SK-N-MC (cell line): ENCODE results near the gene GALNT14.

Experiments
- DNase-seq: peaks from one replicate; pipeline ENCODE4 v3.0.0-alpha.2; 2011; ENCODE audit warnings: low read depth, low spot score
- H3K27ac ChIP-seq: fragments of 200-600 bp; sonication (generic); 2 replicates; pipeline ENCODE4 v1.5.1; 2016; ENCODE audit warnings: mixed run types
- H3K36me3 ChIP-seq: fragments of 200-600 bp; sonication (generic); 2 replicates; pipeline ENCODE4 v1.6.1; 2017; ENCODE audit warnings: antibody characterized with exemption, low read length, mixed read lengths; ENCODE audit not compliant: insufficient read depth
- H3K4me3 ChIP-seq: fragments of 200-600 bp; sonication (generic); 2 replicates; pipeline ENCODE4 v1.5.1; 2016
- H3K9ac ChIP-seq: fragments of 200-600 bp; sonication (generic); 2 replicates; pipeline ENCODE4 v1.8.0; 2017; ENCODE audit warnings: mixed run types, mixed read lengths; ENCODE audit not compliant: insufficient read length
- H3K9me3 ChIP-seq: fragments of 200-600 bp; sonication (generic); 2 replicates; pipeline ENCODE4 v1.6.1; 2017; ENCODE audit warnings: low read depth, mild to moderate bottlenecking, antibody characterized with exemption, low read length, moderate library complexity, mixed read lengths
- EZH2 ChIP-seq: fragments of 200-600 bp; sonication (generic); IDR thresholded peaks from one replicate; pipeline ENCODE4 v1.6.1; 2017; ENCODE audit warnings: antibody characterized with exemption
- FOXP2 ChIP-seq: optimal IDR thresholded peaks from 2 replicates; pipeline ENCODE3; 2011; ENCODE audit warnings: mild to moderate bottlenecking, moderate library complexity; ENCODE audit not compliant: insufficient read depth; ENCODE audit errors: extremely low read length, control extremely low read depth
- POLR2AphosphoS5 ChIP-seq: IDR thresholded peaks from 2 replicates; pipeline ENCODE4 v1.6.1; 2012; ENCODE audit warnings: mild to moderate bottlenecking, low read depth, low read length, borderline replicate concordance

The GALNT14 gene

DNA sequence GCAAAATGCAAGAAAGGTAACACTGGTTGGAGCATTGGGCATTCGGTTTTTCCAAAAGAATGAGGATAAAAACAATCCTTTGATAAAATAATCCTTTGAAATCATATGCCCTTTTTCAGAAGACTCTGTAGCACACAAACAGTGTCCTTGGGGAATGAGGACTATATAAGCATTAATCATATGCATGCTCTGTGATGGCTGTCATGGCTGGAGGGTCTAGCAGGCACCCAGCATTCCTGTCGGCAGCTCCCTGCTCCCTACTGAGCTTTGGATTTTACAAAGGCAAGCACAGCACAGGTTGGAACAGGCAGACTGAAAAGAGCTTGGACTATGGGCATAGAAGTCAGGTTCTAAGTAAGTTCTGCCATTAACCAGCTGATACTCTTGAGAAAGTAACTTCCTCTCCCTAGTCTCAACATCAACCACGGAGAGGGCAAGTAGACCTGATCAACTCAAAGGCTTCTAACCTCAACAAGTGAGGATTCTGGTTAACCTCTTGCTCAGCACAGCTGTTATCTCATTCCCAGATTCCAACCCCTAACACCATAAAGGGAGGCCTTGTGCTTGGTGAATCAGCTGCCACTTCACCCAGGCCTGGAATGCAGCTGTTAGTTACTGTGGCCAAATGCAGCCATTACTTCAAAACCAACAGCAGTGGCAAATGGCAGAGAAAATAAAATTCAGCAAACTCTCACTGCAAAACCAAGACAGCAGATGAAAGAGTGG is 29.5 kb downstream of the GALNT14 start:
- TF ChIP-seq EZH2 (no peak), FOXP2 (no peak), POLR2AphosphoS5 (no peak)
- Histone ChIP-seq H3K9ac (no peak overlapping the region), H3K9me3 (no peaks in the 10 kb centered on the region), H3K27ac (no peak overlapping the region), H3K4me3 (no peak overlapping the region), H3K36me3 (no peaks in the 10 kb centered on the region)
- no peak for DNase-seq

DNA sequence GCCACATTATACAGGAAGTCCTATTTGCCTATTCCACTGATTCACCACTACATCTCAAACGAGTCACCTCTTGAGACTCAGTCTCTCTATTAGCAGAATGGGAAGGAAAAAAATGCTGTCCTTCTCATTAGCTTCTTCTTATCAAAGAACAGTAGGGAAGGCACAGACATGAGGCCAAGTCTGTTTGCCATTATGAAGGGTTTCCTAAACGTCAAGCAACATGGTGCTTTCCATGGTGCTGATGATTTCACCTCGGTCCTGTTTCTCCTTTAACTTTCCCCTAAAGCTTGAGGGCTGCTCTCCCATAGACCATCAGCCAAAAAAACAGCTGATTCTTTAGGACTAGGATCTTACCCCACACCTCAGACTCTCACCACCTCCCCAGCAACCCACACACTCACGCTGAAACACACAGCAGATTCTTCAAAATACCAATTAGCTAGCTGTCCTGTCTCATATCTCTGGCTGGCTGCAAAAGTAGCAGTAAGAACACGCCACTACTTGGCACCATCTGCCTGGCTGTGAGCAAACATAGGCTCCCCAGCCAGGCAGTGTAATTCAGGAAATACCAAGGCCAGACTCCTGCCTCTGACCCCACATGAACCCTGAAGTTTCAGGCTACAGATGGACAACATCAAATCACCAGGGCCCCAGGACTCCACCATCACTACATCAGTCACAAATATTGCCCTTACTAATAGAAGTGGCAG is 30.5 kb downstream of the GALNT14 start:
- Histone ChIP-seq H3K4me3 (no peak overlapping the region), H3K9ac (no peak overlapping the region), H3K27ac (no peak overlapping the region), H3K36me3 (no peaks in the 10 kb centered on the region), H3K9me3 (no peaks in the 10 kb centered on the region)
- no peak for DNase-seq
- TF ChIP-seq POLR2AphosphoS5, result no peak

DNA sequence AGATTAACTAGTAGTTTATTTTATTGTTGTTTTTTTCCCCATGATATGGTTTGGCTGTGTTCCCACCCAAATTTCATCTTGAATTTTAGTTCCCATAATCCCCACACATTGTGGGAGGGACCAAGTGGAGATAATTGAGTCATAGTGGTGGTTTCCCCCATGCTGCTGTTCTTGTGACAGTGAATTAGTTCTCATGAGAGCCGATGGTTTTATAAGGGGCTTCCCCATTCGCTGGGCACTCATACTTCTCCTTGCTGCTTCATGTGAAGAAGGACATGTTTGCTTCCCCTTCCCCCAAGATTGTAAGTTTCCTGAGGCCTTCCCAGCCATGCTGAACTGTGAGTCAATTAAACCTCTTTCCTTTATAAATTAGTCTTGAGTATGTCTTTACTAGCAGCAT is 36.5 kb downstream of the GALNT14 start:
- H3K36me3 ChIP-seq, result no peaks in the 10 kb centered on the region
- no peak overlapping the region for H3K4me3 ChIP-seq
- H3K9ac ChIP-seq, result no peak overlapping the region
- H3K9me3 ChIP-seq, result no peaks in the 10 kb centered on the region
- no peak for TF ChIP-seq POLR2AphosphoS5
- TF ChIP-seq EZH2, result no peak
- no peak for TF ChIP-seq FOXP2
- H3K27ac ChIP-seq, result no peak overlapping the region
- no peak for DNase-seq

DNA sequence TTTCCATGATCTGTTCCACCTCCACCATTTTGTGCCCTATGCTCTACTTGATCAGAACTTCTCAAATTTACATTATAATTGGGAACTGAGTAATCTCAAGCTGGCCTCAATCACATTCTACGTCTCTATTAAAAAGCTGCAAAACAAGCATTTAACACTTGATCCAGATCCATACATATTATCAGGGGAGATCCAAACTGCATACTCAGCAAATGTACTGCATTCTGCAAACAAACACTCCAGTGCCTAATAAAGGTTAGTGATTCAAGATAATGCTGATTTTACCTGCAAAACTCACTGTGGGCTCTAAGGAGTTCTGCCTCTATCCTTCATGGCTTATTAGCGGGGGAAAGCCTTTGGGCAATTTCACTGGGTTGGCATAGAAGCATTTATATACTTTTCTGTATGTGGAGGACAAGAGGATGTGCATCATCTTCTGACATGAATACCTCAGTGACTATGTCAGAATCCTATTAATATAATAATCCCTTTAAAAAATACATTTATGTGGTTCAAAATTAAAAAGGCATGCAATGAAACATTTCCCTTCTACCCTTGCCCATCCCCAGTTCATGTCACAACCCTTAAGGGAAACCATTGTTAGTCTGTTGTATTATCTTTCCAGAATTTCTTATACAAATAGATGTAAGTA is 40.2 kb downstream of the GALNT14 start:
- Histone ChIP-seq H3K9ac (no peak overlapping the region), H3K4me3 (no peak overlapping the region), H3K27ac (no peak overlapping the region), H3K9me3 (no peaks in the 10 kb centered on the region), H3K36me3 (no peaks in the 10 kb centered on the region)
- no peak for DNase-seq
- no peak for TF ChIP-seq EZH2
- TF ChIP-seq FOXP2, result no peak
- TF ChIP-seq POLR2AphosphoS5, result no peak

DNA sequence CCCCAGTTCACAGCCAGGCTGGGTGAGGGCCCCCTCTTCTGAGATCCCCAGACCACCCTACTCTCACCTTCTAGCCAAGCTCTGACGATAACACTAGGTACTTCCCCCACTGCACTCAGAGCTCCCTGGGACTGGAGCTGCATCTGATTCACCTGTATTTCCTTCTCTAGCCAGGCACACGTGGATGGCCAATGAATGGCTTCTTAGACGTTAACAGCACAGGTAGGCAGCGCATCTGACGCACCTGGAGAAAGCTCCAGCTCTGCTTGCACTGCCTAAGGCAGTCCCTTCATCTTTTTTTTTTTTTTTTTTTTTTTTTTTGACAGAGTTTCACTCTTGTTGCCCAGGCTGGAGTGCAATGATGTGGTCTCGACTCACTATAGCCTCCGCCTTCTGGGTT is 48.1 kb downstream of the GALNT14 start:
- Histone ChIP-seq H3K36me3 (no peaks in the 10 kb centered on the region), H3K27ac (no peak overlapping the region), H3K4me3 (no peak overlapping the region), H3K9ac (no peak overlapping the region), H3K9me3 (no peaks in the 10 kb centered on the region)
- TF ChIP-seq FOXP2 (no peak), POLR2AphosphoS5 (no peak), EZH2 (no peak)
- no peak for DNase-seq

DNA sequence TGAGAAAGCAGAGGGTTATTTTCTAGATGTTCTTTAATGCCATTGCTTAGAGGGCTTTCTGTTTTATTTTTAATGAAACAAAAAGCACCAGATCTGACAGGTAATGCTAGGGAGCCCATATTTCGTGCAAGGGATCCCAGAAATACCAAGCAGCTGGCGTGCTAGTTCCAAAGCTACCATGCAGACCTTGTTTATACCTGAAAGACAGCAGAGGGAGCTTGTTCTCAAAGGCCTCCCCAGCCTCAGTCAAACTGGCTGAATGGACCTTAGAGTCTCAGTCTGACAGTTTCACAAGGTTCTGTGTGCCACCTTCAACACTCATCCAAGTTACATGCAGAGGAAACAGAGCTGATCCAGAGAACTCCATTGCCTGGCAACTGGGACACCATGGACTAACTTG is 48.6 kb downstream of the GALNT14 start:
- Histone ChIP-seq H3K36me3 (no peaks in the 10 kb centered on the region), H3K9me3 (no peaks in the 10 kb centered on the region), H3K9ac (no peak overlapping the region), H3K4me3 (no peak overlapping the region), H3K27ac (no peak overlapping the region)
- no peak for DNase-seq
- TF ChIP-seq POLR2AphosphoS5 (no peak), EZH2 (no peak), FOXP2 (no peak)

DNA sequence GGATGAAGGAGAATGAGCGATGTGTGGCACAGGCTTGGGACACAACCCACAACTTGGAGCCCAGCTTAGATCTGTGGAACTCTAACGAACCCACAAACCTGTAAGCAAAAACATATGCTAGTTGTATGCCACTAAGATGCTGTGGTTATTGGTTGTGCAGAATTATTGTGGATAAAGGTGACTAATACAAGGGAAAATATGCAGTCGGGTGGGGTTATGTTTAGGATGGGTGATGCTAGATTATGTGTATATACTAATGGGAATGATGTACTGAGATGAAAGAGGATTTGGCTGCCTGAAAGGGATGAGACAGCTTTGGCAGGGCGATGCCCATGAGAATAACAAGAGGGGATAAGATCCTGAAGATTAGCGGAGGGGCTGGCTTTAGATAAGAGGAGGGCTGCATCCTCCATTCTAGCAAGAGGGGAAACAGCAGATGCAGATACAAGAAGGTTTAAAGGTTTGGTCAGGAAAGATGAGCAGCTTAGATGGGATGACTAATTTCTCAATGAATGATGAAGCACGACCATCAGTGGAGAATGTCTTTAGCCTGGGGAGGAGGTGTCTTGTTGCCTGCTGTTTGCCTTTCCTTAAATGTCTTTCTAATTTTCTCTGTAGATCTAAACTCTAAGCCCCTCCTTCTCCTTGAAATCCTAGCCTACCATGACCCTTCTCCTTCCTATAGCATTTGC is 49.6 kb downstream of the GALNT14 start:
- TF ChIP-seq POLR2AphosphoS5, result no peak
- no peak for TF ChIP-seq FOXP2
- TF ChIP-seq EZH2, result no peak
- no peak overlapping the region for H3K4me3 ChIP-seq
- H3K9me3 ChIP-seq, result no peaks in the 10 kb centered on the region
- no peak overlapping the region for H3K9ac ChIP-seq
- no peak overlapping the region for H3K27ac ChIP-seq
- DNase-seq, result no peak
- H3K36me3 ChIP-seq, result no peaks in the 10 kb centered on the region

DNA sequence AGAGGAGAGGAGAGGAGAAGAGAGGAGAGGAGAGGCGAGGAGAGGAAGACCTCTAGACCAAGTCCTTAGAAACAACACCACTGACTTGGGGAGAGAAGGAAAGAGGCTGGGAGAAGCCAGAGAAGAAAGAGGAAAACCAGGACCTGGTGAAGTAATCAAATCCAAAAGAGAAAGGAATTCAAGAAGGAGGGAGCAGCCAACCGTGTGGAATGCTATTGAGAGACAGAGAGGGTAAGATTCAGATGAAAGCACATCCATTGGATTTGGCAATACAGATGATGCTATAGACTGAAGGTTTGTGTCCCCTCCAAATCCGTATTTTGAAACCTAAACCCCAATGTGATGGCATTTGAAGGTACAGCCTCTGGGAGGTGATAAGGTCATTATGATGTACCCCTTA is 50.7 kb downstream of the GALNT14 start:
- H3K36me3 ChIP-seq, result no peaks in the 10 kb centered on the region
- no peak overlapping the region for H3K4me3 ChIP-seq
- no peaks in the 10 kb centered on the region for H3K9me3 ChIP-seq
- H3K9ac ChIP-seq, result no peak overlapping the region
- H3K27ac ChIP-seq, result no peak overlapping the region
- TF ChIP-seq FOXP2, result no peak
- no peak for TF ChIP-seq EZH2
- no peak for TF ChIP-seq POLR2AphosphoS5
- no peak for DNase-seq
